Left renal pelvis (tissue), 4 donors: ENCODE results near the gene FOSL2. TPM values are rescaled to one million over a fixed set of nuclear protein-coding genes. Genes with fewer than 3 reads are reported as not detected.

Experiments
- DNase-seq, 4 donors: peaks; one replicate each; pipeline ENCODE4 v3.0.0-alpha.2; 2013; ENCODE audit warnings: low read depth in 4 of 4, low spot score in 3 of 4
- polyA plus RNA-seq, 4 donors: library from polyadenylated mRNA; unstranded; fragments of 120-200 nt; gene quantifications; one replicate each; pipeline ENCODE4 v1.2.1, GENCODE V29; 2013; ENCODE audit not compliant: insufficient read length in 4 of 4

The FOSL2 gene
- polyA plus RNA-seq, 4 donors: 15.5 to 42.2 (median 27.4) TPM

- DNase-seq: no peak
Observed at GRCh38 chr2:28445448-28446258, 53.0 kb downstream of the FOSL2 start.

GRCh38 chr2:28446531-28446930 is 53.9 kb downstream of the FOSL2 start:
- DNase-seq: no peak

GRCh38 chr2:28447086-28447485 is 54.4 kb downstream of the FOSL2 start:
- no peak for DNase-seq

DNA sequence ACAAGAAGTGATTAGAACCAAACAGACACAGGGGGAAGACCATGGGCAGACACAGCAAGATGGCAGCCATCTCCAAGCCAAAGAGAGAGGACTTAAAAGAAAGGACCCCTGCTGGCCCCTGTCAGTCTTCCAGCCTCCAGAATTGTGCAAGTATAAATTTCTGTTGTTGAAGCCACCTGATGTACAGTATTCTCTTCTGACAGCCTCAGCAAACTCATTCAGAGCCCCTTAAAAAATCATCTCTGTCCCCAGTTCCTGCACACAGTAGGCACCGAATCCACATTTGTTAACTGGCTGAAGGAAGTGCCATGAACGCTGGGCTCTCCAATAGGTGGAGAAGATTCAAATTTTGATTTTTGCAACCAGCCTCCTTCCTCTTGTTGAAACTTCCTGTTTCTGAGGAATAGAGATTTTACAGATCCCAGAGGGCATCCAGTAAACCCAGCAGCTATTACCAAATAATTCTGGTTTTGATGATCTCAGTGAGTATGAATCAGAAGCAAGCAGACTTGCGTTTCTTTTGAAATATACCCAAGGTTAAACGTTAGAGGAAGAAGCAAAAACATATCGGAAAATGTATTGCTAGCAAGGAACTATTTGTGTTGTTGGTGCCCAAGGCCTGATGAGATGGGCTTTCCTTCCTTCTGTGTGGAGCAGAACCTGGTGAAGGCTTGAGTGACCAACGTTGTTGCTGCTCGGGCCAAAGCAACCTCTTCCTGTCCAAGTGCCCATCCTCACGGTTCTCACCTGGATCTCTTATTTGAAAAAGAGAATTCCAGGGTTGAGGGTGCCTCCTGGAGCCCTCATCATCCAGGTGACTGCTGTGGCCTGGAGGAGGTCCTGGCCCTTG is 55.5 kb downstream of the FOSL2 start:
- no peak for DNase-seq

DNA sequence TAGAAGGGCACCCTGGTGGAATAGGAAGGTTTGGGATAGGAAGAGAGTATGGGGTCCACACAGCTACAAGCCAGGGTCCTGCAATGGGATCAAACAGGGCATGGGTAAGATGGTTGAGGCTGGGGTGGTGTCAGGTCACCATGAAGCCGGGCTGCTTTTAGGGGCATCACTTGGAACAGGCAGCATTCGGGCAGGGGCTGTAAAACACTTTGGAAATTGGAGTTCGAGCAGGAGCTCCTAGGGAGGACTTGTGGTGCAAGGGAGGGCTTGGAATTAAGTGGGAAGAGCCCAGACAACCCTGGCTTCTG is 56.1 kb downstream of the FOSL2 start:
- DNase-seq: no peak

DNA sequence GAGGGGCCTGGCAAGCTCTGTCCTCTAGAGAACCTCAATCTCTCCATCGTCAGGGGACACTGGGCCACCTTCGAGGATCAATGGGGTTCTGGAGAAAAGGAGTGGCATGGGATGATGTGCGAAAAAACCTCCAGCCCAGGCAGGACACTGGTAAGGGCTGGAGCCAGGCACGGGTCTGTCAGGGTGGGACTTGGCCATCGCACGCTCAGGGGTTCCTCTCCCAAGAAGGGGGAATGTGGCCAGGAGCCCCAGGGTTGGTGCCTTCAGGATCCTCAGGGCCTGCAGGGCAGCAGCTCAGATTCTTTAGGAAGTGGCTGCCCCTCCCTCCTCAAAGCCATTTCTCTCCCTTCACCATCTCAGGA is 56.4 kb downstream of the FOSL2 start:
- no peak for DNase-seq

DNA sequence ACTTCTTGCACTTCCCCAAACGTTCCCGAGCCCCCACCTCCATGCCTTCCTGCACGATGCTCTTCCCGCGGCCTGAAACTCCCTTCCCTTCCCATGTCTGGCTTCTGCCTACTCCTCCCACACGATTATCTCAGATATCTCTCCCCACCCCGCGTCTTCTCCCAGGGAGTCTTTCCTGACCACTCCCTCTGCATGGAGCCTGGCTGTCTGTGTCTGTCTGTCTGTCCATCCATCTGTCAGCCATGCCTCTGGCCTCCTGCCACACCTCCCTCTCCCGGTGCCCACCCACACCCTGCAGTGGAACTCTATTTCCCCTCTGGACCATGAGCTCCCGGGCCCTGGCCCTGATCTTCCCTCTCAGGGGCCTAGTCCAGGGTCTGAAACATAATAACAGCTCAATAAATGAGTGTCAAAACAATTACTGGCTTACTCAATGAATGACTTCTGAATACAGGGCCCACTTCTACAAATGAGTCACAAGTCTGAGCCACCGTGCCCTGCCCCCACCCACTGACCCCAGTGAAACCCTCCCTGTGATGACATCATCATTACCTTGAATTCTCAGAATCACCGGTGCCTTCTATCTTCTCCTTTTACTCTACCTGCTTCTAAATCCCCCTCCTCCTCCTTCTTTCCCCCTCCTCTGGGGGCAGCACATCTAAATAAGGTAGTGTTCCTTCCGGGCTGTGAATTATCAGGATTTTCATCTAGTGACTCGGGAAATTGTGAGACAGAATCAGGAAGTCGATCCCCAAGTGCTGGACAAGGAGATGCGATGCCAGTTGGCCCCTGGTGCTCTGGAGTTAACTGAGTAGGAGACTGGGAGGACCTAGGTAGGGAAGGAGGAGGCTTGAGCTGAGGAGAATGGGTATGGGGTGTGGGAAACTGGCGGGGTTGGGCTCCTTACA is 57.1 kb downstream of the FOSL2 start:
- no peak for DNase-seq

- DNase-seq: no peak
Observed at GRCh38 chr2:28450901-28451565, 58.4 kb downstream of the FOSL2 start.

DNA sequence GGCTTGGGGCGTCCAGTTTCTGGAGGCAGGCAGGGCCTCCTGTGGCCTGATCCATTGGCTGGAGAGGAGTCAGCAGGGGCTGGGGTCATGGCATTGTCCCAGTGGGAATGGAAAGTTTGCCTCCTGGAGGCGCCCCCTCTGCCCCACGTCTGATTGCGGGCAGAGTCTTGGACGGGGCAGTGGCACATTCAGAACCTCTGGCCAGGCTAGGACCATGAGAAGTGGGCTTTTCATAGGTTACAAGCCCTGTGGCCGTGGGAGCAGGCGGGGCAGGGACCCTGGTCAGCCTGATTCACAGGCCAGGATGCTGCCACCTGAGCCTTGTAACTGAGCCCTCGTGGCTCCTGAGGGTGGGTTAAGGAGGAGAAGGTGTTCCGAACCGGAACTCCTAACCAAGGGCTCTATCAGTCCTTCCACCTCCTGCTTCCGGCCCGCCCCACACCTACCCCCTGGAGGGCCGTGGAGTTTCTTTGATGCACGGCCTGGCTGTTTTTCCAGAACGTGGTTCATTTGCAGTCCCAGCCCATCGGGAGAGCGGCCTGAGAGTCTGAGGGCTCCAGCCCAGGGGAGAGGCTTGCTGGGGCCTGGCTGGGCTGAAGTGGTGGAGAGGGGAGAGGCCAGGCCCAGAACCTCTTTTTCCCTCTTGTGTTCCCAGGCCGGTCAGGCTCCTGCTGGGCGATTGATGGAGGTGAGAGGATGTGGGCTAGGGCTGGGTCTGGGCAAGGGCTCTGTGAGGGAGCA is 59.3 kb downstream of the FOSL2 start:
- no peak for DNase-seq

DNA sequence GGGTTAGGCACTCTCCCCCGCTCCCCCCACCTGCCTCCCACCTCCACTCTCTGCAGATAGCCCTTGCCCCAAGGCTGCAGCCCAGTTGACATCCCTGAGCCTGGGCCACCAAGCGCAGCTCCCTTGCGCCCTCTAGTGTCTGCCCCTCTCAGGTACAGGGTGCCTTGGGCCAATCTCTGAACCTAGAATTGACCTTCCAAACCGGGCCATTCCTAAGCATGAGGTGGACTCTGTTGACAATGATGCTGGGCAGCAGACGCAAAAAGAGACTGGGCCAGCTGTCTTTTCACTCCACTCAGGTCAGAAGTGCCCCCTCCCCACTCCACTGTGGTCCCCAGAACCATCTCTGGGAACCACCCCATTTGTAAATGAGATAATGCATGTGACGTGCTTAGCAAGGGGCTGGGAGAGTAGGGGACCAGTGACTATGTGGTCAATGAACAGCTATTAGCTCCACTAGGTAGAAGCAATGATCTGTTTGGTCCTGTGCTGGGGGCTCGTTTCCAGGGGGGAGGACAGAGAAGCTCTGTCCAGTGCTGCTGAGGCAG is 60.0 kb downstream of the FOSL2 start:
- DNase-seq: no peak

GRCh38 chr2:28453396-28453795 is 60.7 kb downstream of the FOSL2 start:
- DNase-seq: no peak

DNA sequence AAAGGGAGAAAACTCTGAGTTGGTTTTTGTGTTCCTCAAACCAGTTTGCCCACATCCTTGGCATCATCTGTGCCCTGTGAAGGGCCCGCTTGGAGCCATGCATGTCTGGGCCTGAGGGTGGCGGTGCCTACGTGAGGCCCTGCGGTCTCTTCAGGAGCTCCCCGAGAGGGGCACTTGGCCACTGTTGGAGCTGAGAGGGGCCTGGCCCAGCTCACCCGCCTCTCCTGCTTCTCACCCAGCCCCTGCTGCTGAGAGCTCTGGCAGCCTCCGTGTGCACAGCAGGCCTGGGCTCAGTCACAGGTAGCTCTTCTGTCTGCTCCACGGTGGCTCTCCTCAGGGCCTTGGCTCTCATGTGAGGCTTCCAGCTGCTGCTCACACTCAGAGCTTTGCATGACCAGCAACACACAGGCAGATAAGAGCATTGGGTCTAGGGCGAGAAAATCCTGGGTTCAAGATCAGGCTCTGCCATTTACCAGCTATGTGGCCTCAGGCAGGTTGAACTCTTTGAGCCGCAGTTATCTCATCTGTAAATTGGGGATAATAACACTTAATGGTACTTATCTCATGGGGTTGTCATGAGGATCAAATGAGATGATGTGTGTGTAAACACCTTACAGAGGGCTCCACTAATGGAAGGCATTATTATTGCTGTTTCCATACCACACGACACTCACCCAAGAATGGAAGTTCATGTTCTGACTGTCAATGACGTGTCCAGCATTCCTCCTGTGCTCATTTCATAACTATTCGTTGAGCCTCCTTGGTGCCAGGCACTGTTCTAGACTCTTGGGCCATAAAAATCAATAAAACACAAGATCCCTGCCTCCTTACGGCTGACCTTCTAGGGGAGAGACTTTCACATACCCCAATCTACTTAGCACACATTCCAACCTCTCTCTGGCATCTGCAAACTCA is 61.6 kb downstream of the FOSL2 start:
- no peak for DNase-seq

DNA sequence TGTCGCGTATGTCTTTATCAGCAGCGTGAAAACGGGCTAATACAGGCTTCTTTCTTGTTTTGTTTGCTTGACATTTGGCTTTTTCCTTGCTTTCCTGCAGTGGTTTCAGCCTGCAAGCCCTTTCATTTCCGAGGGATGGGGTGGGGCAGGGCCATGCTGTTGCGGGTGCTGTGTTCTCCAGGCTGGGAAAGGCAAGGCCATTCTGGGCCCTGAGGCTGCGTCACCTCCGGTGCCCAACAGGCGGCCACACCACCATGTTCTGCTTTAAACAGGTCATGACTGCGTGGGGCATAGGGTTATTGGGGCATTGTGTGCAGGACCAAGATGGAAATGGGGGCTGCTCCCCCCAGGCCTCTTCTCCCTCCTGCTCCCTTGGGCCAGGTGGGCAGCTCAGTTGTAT is 64.6 kb downstream of the FOSL2 start:
- no peak for DNase-seq

DNA sequence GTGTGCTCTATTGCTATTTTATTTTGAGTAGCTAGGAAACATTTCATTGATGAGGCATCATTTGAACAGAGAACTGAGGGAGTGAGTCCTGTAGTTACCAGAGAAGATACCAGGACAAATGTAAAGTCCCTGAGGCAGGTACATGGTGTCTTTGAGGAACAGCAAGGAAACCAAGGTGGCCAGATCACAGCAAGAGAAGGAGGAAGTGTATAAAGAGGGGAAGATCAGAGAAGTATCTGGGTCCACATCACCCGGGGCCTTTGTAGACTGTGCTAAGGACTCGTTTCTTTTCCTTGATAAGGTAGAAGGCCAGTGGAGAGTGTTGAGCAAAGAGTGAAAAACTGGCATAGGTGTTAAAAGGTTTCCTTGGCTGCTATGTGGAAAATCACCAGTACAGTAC is 68.4 kb downstream of the FOSL2 start:
- no peak for DNase-seq

GRCh38 chr2:28462122-28462521 is 69.5 kb downstream of the FOSL2 start:
- no peak for DNase-seq

- DNase-seq: no peak
Observed at GRCh38 chr2:28463211-28463816, 70.7 kb downstream of the FOSL2 start.

GRCh38 chr2:28463893-28464292 is 71.2 kb downstream of the FOSL2 start:
- DNase-seq: no peak
